OCI-LY1 (cell line): ENCODE results near the gene TTLL5.

Source experiments
- H2AFZ ChIP-seq: fragments of 200-600 bp; sonication (generic), shearing (Covaris generic); 2 replicates; pipeline ENCODE4 v1.6.0; 2014; ENCODE audit warnings: antibody characterized with exemption, mild to moderate bottlenecking, low read length
- H3F3A ChIP-seq: fragments of 200-600 bp; sonication (generic), shearing (Covaris generic); 2 replicates; pipeline ENCODE4 v1.6.0; 2014; ENCODE audit warnings: mild to moderate bottlenecking, antibody characterized with exemption, low read length, moderate library complexity; ENCODE audit not compliant: insufficient read depth
- H3K27ac ChIP-seq: fragments of 200-600 bp; sonication (generic); 2 replicates; pipeline ENCODE4 v1.5.1; 2014; ENCODE audit warnings: low read length, mixed run types, mild to moderate bottlenecking, low read depth; ENCODE audit not compliant: poor library complexity, severe bottlenecking
- H3K27me3 ChIP-seq: fragments of 200-600 bp; sonication (generic); 2 replicates; pipeline ENCODE4 v1.6.0; 2014; ENCODE audit warnings: antibody characterized with exemption, mild to moderate bottlenecking, low read length, moderate library complexity; ENCODE audit not compliant: insufficient read depth
- H3K36me3 ChIP-seq: fragments of 200-600 bp; sonication (generic); 2 replicates; pipeline ENCODE4 v1.6.1; 2014; ENCODE audit warnings: mild to moderate bottlenecking, antibody characterized with exemption, low read length, moderate library complexity, mixed read lengths; ENCODE audit not compliant: insufficient read depth
- H3K4me1 ChIP-seq: fragments of 200-600 bp; sonication (generic); 2 replicates; pipeline ENCODE4 v1.5.1; 2014; ENCODE audit warnings: mild to moderate bottlenecking, low read length, moderate library complexity; ENCODE audit not compliant: insufficient read depth, severe bottlenecking
- H3K4me2 ChIP-seq: fragments of 200-600 bp; sonication (generic), shearing (Covaris generic); 2 replicates; pipeline ENCODE4 v1.6.1; 2014; ENCODE audit warnings: low read length
- H3K4me3 ChIP-seq: fragments of 200-600 bp; sonication (generic); 2 replicates; pipeline ENCODE4 v1.5.1; 2014; ENCODE audit warnings: low read length, low read depth, mild to moderate bottlenecking, mixed read lengths; ENCODE audit not compliant: poor library complexity, severe bottlenecking
- H3K79me2 ChIP-seq: fragments of 200-600 bp; shearing (Covaris generic); 2 replicates; pipeline ENCODE4 v1.6.1; 2016; ENCODE audit warnings: mixed run types, low read length, mixed read lengths; ENCODE audit not compliant: insufficient read depth
- H3K9ac ChIP-seq: fragments of 200-600 bp; sonication (generic), shearing (Covaris generic); 2 replicates; pipeline ENCODE4 v1.6.1; 2014; ENCODE audit warnings: mild to moderate bottlenecking, low read length, mixed read lengths
- H3K9me2 ChIP-seq: fragments of 200-600 bp; sonication (generic), shearing (Covaris generic); 2 replicates; pipeline ENCODE4 v1.6.1; 2014; ENCODE audit warnings: low read depth, mild to moderate bottlenecking, low read length, mixed read lengths
- H3K9me3 ChIP-seq: fragments of 200-600 bp; shearing (Covaris generic); 2 replicates; pipeline ENCODE4 v1.6.1; 2014; ENCODE audit warnings: low read length, mixed read lengths
- H4K20me1 ChIP-seq: fragments of 200-600 bp; sonication (generic), shearing (Covaris generic); 2 replicates; pipeline ENCODE4 v1.6.0; 2016; ENCODE audit warnings: mild to moderate bottlenecking, low read length; ENCODE audit not compliant: insufficient read depth
- CTCF ChIP-seq: fragments of 200-600 bp; sonication (generic), shearing (Covaris generic); IDR thresholded peaks from 2 replicates; pipeline ENCODE4 v1.5.1; 2017; ENCODE audit warnings: mild to moderate bottlenecking, antibody characterized with exemption, low read length, moderate library complexity, mixed read lengths
- EZH2 ChIP-seq: fragments of 200-600 bp; sonication (generic), shearing (Covaris generic); IDR thresholded peaks from 2 replicates; pipeline ENCODE4 v1.8.0; 2017; ENCODE audit warnings: borderline replicate concordance, mixed run types, mild to moderate bottlenecking, antibody characterized with exemption, low read length, moderate library complexity, mixed read lengths

TTLL5 gene

GRCh38 chr14:75614179-75614578, 46.9 kb upstream of the TTLL5 start:
- Histone ChIP-seq H3K36me3 (no peaks in the 10 kb centered on the region; the same call in 1 of the 2 replicates), H3K27me3 (peaks cover 7% of the 10 kb centered on the region; the same call in 1 of the 2 replicates), H3K9ac (no peak overlapping the region), H3K4me2 (no peak overlapping the region), H2AFZ (no peak overlapping the region), H3F3A (no peaks in the 10 kb centered on the region), H3K79me2 (no peaks in the 10 kb centered on the region), H4K20me1 (no peaks in the 10 kb centered on the region), H3K4me3 (no peak overlapping the region), H3K9me2 (no peaks in the 10 kb centered on the region), H3K9me3 (peaks cover 6% of the 10 kb centered on the region; the same call in 1 of the 2 replicates), H3K27ac (no peak overlapping the region), H3K4me1 (peaks cover 4% of the 10 kb centered on the region)
- TF ChIP-seq EZH2 = no peak
- no peak for TF ChIP-seq CTCF

- no peak overlapping the region for H3K9ac ChIP-seq
- no peak overlapping the region for H2AFZ ChIP-seq
- no peak overlapping the region for H3K27ac ChIP-seq
Measured at GRCh38 chr14:75615200-75615599, 45.8 kb upstream of the TTLL5 start.

GRCh38 chr14:75619548-75619947, 41.5 kb upstream of the TTLL5 start:
- no peak overlapping the region for H3K9ac ChIP-seq
- no peaks in the 10 kb centered on the region for H4K20me1 ChIP-seq
- H3K4me2 ChIP-seq = no peak overlapping the region
- no peaks in the 10 kb centered on the region for H3K79me2 ChIP-seq
- H3K4me3 ChIP-seq = no peak overlapping the region
- no peaks in the 10 kb centered on the region for H3F3A ChIP-seq
- no peaks in the 10 kb centered on the region; the same call in 1 of the 2 replicates for H3K36me3 ChIP-seq
- peaks cover 7% of the 10 kb centered on the region for H3K4me1 ChIP-seq
- no peak overlapping the region for H2AFZ ChIP-seq
- H3K27me3 ChIP-seq = peaks cover 4% of the 10 kb centered on the region; the same call in 1 of the 2 replicates
- H3K9me3 ChIP-seq = no peaks in the 10 kb centered on the region; the same call in 1 of the 2 replicates
- no peak overlapping the region for H3K27ac ChIP-seq
- TF ChIP-seq CTCF = no peak
- TF ChIP-seq EZH2 = no peak
- H3K9me2 ChIP-seq = no peaks in the 10 kb centered on the region

More at GRCh38 chr14:75615200-75615599, 45.8 kb upstream of the TTLL5 start:
- Histone ChIP-seq H3K4me1 (peaks cover 4% of the 10 kb centered on the region), H3K4me2 (no peak overlapping the region), H3K36me3 (no peaks in the 10 kb centered on the region; the same call in 1 of the 2 replicates), H3K9me2 (no peaks in the 10 kb centered on the region), H4K20me1 (no peaks in the 10 kb centered on the region), H3K4me3 (no peak overlapping the region), H3K27me3 (peaks cover 7% of the 10 kb centered on the region; the same call in 1 of the 2 replicates), H3K9me3 (peaks cover 6% of the 10 kb centered on the region; the same call in 1 of the 2 replicates), H3K79me2 (no peaks in the 10 kb centered on the region), H3F3A (no peaks in the 10 kb centered on the region)
- no peak for TF ChIP-seq EZH2
- no peak for TF ChIP-seq CTCF
